GM23338 (cell line): ENCODE results near the gene HCN1. TPM values are rescaled to one million over a fixed set of nuclear protein-coding genes. Genes with fewer than 3 reads are reported as not detected.

Experiments
- ATAC-seq: fragments of 200-7000 bp; cut with Tn5 transposase; 3 replicates; pipeline ENCODE4 v1.9.1; 2020
- DNase-seq: peaks from one replicate; pipeline ENCODE4 v3.0.0-alpha.2; 2015; ENCODE audit warnings: low spot score
- H2AFZ ChIP-seq: fragments of 200-600 bp; sonication (generic); 2 replicates; pipeline ENCODE4 v1.8.0; 2016; ENCODE audit warnings: antibody characterized with exemption, mild to moderate bottlenecking, moderate library complexity
- H3F3A ChIP-seq: fragments of 200-600 bp; sonication (generic); replicated peaks from 2 replicates; pipeline ENCODE4 v1.8.0; 2017; ENCODE audit warnings: antibody characterized with exemption, mixed run types, low read depth
- H3K27ac ChIP-seq: fragments of 200-600 bp; sonication (generic); 2 replicates; pipeline ENCODE4 v1.6.1; 2016; ENCODE audit warnings: low read depth
- H3K27me3 ChIP-seq: fragments of 200-600 bp; sonication (generic); 2 replicates; pipeline ENCODE4 v1.8.0; 2016; ENCODE audit warnings: mild to moderate bottlenecking, mixed run types, moderate library complexity; ENCODE audit not compliant: insufficient read depth
- H3K36me3 ChIP-seq: fragments of 200-600 bp; sonication (generic); 2 replicates; pipeline ENCODE4 v1.8.0; 2016; ENCODE audit warnings: mild to moderate bottlenecking; ENCODE audit not compliant: insufficient read depth
- H3K4me1 ChIP-seq: fragments of 200-600 bp; sonication (generic); 2 replicates; pipeline ENCODE4 v1.8.0; 2016; ENCODE audit warnings: mild to moderate bottlenecking, moderate library complexity; ENCODE audit not compliant: insufficient read depth
- H3K4me2 ChIP-seq: fragments of 200-600 bp; sonication (generic); 2 replicates; pipeline ENCODE4 v1.7.1; 2017; ENCODE audit warnings: mixed run types
- H3K4me3 ChIP-seq: fragments of 200-600 bp; sonication (generic); 2 replicates; pipeline ENCODE4 v1.6.1; 2016; ENCODE audit warnings: mixed run types
- H3K79me2 ChIP-seq: fragments of 200-600 bp; sonication (generic); replicated peaks from 2 replicates; pipeline ENCODE4 v1.8.0; 2017; ENCODE audit warnings: mild to moderate bottlenecking; ENCODE audit not compliant: insufficient read depth
- H3K9me2 ChIP-seq: fragments of 200-600 bp; sonication (generic); 2 replicates; pipeline ENCODE4 v1.8.0; 2017; ENCODE audit not compliant: insufficient read depth
- H4K20me1 ChIP-seq: fragments of 200-600 bp; sonication (generic); replicated peaks from 2 replicates; pipeline ENCODE4 v1.8.0; 2017; ENCODE audit warnings: mild to moderate bottlenecking; ENCODE audit not compliant: insufficient read depth
- H3K27ac Mint-ChIP-seq: 2 replicates; pipeline ENCODE4 v1.8.0; 2020; ENCODE audit warnings: inconsistent platforms, mild to moderate bottlenecking, moderate library complexity, mixed read lengths
- H3K27me3 Mint-ChIP-seq: 3 replicates; pipeline ENCODE4 v1.8.0; 2022; ENCODE audit warnings: low read depth, mild to moderate bottlenecking, moderate library complexity, mixed read lengths, inconsistent platforms; ENCODE audit not compliant: insufficient read depth, poor library complexity
- H3K36me3 Mint-ChIP-seq: 3 replicates; pipeline ENCODE4 v1.8.0; 2021; ENCODE audit warnings: low read depth, mild to moderate bottlenecking, inconsistent platforms, moderate library complexity, mixed read lengths
- H3K4me1 Mint-ChIP-seq: 3 replicates; pipeline ENCODE4 v1.8.0; 2020; ENCODE audit warnings: mild to moderate bottlenecking, inconsistent platforms, mixed read lengths
- H3K4me3 Mint-ChIP-seq: 3 replicates; pipeline ENCODE4 v1.8.0; 2021; ENCODE audit warnings: moderate library complexity, mild to moderate bottlenecking, inconsistent platforms, mixed read lengths
- H3K9me3 Mint-ChIP-seq: 3 replicates; pipeline ENCODE4 v1.8.0; 2020; ENCODE audit warnings: moderate library complexity, mild to moderate bottlenecking, inconsistent platforms, mixed read lengths
- CREB1 ChIP-seq: fragments of 250-450 bp; sonication (Bioruptor Pico); IDR thresholded peaks from 2 replicates; pipeline ENCODE4 v1.5.0; 2020; ENCODE audit warnings: low read depth, mild to moderate bottlenecking, moderate library complexity
- ETS1 ChIP-seq: IDR thresholded peaks from 2 replicates; pipeline ENCODE4 v1.6.1; 2016; ENCODE audit warnings: antibody characterized with exemption
- EZH2 ChIP-seq: fragments of 200-600 bp; sonication (generic); IDR thresholded peaks from one replicate; pipeline ENCODE4 v1.8.0; 2017; ENCODE audit warnings: antibody characterized with exemption, mild to moderate bottlenecking, low read depth; ENCODE audit not compliant: unreplicated experiment
- JUNB ChIP-seq: IDR thresholded peaks from one replicate; pipeline ENCODE4 v1.6.1; 2016; ENCODE audit warnings: antibody characterized with exemption; ENCODE audit not compliant: unreplicated experiment
- NANOG ChIP-seq: IDR thresholded peaks from 2 replicates; pipeline ENCODE4 v1.6.1; 2016; ENCODE audit warnings: antibody characterized with exemption, borderline replicate concordance
- POLR2AphosphoS5 ChIP-seq: IDR thresholded peaks from 2 replicates; pipeline ENCODE4 v1.6.1; 2016; ENCODE audit warnings: antibody characterized with exemption, low read depth
- ZNF114 ChIP-seq: fragments of 250-450 bp; sonication (Bioruptor Pico); IDR thresholded peaks from 2 replicates; pipeline ENCODE4 v1.5.0; 2020; ENCODE audit warnings: mild to moderate bottlenecking, moderate library complexity
- ZNF331 ChIP-seq: fragments of 250-450 bp; sonication (Bioruptor Pico); IDR thresholded peaks from 2 replicates; pipeline ENCODE4 v1.5.0; 2020; ENCODE audit warnings: low read depth, mild to moderate bottlenecking, moderate library complexity
- ZNF462 ChIP-seq: fragments of 250-450 bp; sonication (Bioruptor Pico); IDR thresholded peaks from 2 replicates; pipeline ENCODE4 v1.5.0; 2020; ENCODE audit warnings: mild to moderate bottlenecking, moderate library complexity
- polyA plus RNA-seq: library from polyadenylated mRNA; unstranded; fragments of >200 nt; fragmentation: Nextera tagmentation; extraction: Ambion mirVana; gene quantifications from 2 replicates; pipeline ENCODE4 v1.2.1, GENCODE V29; 2016
- total RNA-seq: library from RNA; depleted of rRNA; stranded (reverse); fragments of >200 nt; shearing (Covaris generic); gene quantifications from 2 replicates; pipeline ENCODE4 v1.2.3, GENCODE V29; 2014

HCN1 gene
- total and polyA plus RNA-seq, 2 experiments from 2014 or later, result 2.8 to 6.9 TPM

GRCh38 chr5:45205403-45205961 lies 490.7 kb downstream of the HCN1 start:
- no peak for TF ChIP-seq ETS1
- 0 out of 2 replicates have a peak, but pooled peaks have one; percentile 9 for TF ChIP-seq ZNF114 (CRISPR knock-in tag)
- no peak; the same call in 1 of the 2 replicates for TF ChIP-seq ZNF331
- TF ChIP-seq CREB1 (CRISPR knock-in tag), result peak; percentile 37; the same call in 1 of the 2 replicates
- TF ChIP-seq POLR2AphosphoS5, result 0 out of 2 replicates have a peak, but pooled peaks have one; percentile 14
- TF ChIP-seq NANOG, result peak; percentile 81
- TF ChIP-seq ZNF462, result peak; percentile 66
- no peak for TF ChIP-seq EZH2
- no peak for TF ChIP-seq JUNB
- DNase-seq (peak; percentile 76), ATAC-seq (peak; percentile 96)
- Histone ChIP-seq H3K27ac (peak overlapping the region; percentile 96), H3K4me2 (0 out of 2 replicates have a peak overlapping the region, but pooled peaks have one; percentile 26), H3K4me1 (peaks cover 18% of the 10 kb centered on the region), H2AFZ (no peak overlapping the region), H3K4me3 (no peak overlapping the region), H3F3A (peaks cover 13% of the 10 kb centered on the region; the same call in 1 of the 2 replicates), H4K20me1 (no peaks in the 10 kb centered on the region), H3K27me3 (no peaks in the 10 kb centered on the region), H3K79me2 (no peaks in the 10 kb centered on the region), H3K36me3 (no peaks in the 10 kb centered on the region), H3K9me2 (peaks cover 6% of the 10 kb centered on the region; the same call in 1 of the 2 replicates)
- H3K36me3 Mint-ChIP-seq, result peaks cover 45% of the 10 kb centered on the region
- H3K27ac Mint-ChIP-seq, result peak overlapping the region; percentile 93
- H3K27me3 Mint-ChIP-seq, result peaks cover 3% of the 10 kb centered on the region
- H3K9me3 Mint-ChIP-seq, result peaks cover 40% of the 10 kb centered on the region
- no peak overlapping the region for H3K4me3 Mint-ChIP-seq
- peaks cover 29% of the 10 kb centered on the region for H3K4me1 Mint-ChIP-seq
